GM19099 (cell line): ENCODE results near the gene SPEF1.

ENCODE experiments used
- POLR2A ChIP-seq: IDR thresholded peaks from 3 replicates; pipeline ENCODE4 v1.6.1; 2011; ENCODE audit warnings: low read depth; ENCODE audit not compliant: insufficient read length; ENCODE audit errors: extremely low read depth

The SPEF1 gene

DNA sequence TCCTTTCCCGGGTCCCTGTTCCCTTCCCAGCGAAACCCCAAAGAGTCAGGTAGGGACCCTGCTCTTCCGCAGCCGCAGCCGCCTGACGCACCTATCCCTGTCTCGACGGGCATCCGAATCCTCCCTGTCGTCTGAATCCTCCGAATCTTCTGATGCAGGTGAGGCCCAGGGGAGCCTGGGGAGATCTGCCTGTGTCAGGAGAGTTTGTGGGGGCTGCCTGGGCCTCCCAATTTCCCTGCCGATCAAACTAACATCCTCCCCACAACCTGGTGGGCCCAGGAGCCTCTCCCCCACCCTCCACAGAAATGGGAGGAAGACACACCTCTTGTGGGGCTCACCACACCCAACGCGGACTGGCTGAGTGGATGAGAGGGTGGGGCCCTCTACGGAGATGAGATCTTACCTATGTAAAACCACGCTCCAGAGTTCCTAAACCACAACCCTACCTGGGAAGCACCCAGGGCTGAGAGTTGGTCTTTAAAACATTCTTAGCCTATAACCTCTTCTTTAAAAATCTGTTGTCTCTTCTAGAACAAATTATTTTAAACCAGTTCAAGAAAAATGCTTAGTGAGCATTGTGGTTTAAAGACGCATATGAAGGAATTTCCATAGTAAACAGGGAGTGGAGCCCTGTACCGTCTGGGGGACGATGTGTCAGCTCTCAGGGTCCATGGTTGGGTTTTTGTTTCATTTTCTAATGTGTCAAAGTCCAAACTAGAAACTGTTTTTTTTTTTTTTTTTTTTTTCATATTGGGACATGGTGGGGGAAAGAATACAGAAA is 16.5 kb upstream of the SPEF1 start:
- peak; percentile 14 for TF ChIP-seq POLR2A

DNA sequence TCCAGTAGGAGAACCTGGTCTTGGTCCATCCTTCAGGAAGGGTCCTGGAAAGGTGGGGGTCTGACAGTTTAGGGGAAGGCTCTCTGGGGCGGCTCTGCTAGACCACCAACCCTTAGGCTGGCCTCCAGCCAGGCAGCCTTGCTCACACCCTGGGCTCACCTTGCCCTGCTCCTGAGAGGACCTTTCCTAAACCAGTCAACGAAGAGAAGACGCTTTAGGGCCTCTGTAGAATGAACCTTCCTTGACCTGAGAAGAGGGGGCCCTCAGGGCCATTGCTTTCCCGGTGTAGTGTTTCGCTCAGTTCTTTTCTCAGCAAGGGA is 15.9 kb upstream of the SPEF1 start:
- no peak for TF ChIP-seq POLR2A

DNA sequence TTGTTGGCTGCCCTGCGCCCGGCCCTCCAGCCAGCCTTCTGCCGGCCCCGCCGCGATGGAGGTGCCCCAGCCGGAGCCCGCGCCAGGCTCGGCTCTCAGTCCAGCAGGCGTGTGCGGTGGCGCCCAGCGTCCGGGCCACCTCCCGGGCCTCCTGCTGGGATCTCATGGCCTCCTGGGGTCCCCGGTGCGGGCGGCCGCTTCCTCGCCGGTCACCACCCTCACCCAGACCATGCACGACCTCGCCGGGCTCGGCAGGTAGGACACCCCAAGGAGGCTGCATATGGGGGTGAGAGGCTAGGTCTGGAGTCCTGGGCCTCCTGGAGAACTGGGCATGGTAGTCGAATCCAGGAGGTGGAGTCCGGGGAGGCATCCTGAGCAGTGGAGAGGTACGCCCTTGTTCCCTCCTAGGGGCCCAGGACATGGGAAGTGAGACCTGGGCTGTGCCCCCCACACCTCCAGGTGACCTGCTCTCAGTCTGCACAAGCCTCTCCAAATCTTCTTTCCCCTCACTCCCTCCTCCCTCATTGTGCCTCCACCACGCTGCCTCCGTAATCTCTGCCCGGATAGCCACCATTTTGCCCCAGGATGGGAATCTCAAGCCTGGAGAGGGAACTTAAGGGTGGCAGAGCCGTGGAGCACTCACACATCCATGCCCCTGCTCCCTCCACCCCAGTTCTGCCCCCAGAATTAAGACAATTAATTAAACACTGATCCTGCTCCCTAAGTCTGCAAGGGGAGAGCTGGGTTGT is 15.4 kb upstream of the SPEF1 start:
- TF ChIP-seq POLR2A, result no peak

DNA sequence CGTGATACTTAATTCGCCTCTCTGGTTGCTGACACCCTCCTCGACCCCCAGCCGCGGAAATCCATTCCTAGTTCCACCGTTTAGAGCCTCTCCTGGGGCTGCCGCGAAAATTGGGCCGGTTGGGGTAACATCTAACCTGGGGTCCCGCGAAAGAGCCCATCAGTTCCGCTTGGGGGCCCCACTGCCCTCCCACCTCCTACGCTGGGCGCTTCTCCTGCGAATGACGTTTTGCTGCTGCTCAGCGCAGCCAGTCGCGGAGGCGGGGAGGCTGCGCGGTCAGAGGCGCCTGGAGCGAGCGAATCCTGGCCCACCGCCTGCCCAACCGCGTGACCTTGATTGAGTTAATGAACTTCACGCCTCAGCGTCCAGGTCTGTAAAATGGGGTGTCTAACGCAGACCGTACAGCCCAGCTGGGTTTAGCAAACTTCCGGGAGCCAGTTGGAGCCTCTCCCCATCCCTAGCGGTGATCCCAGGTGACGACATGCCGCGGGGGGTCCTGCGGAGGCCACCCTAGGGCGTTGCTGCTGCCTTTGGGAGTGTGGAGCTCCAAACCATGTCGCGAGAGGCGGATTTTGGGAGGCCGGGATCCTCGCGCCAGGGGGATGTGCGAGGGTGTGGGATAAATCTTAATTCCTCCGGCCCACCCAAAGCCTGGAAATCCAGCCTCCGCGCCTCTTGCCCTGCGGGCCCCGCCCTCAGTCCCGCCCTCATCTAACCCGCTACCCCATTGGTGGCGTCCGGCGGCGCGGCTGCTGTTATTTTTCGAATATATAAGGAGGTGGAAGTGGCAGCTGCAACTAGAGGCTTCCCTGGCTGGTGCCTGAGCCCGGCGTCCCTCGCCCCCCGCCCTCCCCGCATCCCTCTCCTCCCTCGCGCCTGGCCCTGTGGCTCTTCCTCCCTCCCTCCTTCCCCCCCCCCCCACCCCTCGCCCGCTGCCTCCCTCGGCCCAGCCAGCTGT is 14.5 kb upstream of the SPEF1 start, which contains the start of gene CDC25B:
Gene CDC25B, plus strand, starts transcription at position 800 of the 958 bp plus-strand sequence. CDS start 222 bp downstream, outside the sequence.
- TF ChIP-seq POLR2A, result peak; percentile 61

- no peak for TF ChIP-seq POLR2A
Observed at GRCh38 chr20:3794701-3795420, 13.6 kb upstream of the SPEF1 start.

DNA sequence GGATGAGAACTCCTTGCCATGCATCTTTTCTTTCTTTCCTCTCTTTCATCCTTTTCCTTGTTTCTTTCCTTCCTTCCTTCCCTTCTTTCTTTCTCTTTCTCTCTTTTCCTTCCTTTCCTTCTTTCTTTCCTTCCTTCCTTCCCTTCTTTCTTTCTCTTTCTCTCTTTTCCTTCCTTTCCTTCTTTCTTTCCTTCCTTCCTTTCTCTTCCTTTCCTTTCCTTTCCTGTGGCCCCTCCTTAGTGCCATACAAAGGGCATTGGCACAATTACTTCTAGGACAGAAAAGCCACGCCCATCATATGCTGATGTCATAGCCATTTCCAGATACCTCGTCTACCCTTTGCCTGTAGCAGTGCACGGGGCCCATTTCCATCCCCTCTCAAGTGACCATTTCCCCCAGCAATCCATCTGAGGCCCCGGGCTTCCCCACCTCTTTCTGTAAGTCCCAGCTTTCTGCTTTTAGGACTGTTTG is 7.5 kb upstream of the SPEF1 start:
- no peak for TF ChIP-seq POLR2A

- no peak for TF ChIP-seq POLR2A
Observed at GRCh38 chr20:3787324-3788014, 6.2 kb upstream of the SPEF1 start.

DNA sequence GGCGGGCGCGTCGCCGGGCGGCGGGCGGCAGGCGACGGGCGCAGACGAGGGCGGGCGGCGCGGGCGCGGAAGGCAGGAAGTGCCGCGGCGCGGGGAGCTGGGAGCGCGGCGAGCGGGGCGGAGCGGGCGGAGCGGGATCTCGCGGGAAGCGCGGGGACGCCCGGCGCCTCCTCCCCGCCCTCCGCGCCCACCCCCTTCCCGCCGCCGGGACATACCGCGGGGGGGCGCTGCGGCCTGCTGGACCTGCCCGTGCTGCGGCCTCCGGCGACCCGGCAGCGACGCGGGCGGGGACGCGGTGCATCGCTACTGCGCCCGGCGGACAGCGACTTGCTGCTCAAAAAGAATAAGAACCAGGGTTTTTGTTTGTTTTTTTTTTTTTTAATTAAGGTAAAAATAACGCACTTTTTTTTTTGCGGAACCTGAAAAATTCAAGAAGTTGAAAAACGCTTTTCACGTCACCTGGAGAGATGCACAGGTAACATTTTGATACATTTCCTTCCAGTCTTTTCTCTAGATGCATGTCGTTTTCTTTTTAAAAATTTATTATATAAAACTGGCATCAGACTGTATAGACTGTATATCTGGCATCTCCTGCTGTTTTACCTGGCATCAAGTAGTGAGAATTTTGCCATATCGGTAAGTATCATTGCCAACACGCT is 5.5 kb upstream of the SPEF1 start, which contains the start of gene CENPB:
Gene CENPB, minus strand, starts transcription at position 76 of the 659 bp plus-strand sequence. CDS start 257 bp downstream, outside the sequence.
- TF ChIP-seq POLR2A, result peak; percentile 67

DNA sequence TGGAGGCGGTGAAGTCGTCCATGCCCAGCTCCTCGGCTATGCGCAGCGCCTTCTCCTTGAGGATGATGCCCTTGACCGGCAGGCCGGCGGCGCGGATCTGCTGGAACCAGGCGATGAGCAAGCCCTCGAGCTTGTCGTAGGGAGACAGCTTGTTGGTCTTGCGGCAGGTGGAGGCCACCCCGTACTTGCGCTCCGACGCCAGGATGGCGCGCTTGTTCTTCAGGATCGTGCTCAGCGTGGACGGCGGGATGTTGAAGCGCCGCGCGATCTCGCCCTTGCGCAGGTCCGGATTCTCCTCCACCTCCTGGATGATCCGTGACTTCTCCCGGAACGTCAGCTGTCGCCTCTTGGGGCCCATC is 4.9 kb upstream of the SPEF1 start:
- TF ChIP-seq POLR2A, result no peak

DNA sequence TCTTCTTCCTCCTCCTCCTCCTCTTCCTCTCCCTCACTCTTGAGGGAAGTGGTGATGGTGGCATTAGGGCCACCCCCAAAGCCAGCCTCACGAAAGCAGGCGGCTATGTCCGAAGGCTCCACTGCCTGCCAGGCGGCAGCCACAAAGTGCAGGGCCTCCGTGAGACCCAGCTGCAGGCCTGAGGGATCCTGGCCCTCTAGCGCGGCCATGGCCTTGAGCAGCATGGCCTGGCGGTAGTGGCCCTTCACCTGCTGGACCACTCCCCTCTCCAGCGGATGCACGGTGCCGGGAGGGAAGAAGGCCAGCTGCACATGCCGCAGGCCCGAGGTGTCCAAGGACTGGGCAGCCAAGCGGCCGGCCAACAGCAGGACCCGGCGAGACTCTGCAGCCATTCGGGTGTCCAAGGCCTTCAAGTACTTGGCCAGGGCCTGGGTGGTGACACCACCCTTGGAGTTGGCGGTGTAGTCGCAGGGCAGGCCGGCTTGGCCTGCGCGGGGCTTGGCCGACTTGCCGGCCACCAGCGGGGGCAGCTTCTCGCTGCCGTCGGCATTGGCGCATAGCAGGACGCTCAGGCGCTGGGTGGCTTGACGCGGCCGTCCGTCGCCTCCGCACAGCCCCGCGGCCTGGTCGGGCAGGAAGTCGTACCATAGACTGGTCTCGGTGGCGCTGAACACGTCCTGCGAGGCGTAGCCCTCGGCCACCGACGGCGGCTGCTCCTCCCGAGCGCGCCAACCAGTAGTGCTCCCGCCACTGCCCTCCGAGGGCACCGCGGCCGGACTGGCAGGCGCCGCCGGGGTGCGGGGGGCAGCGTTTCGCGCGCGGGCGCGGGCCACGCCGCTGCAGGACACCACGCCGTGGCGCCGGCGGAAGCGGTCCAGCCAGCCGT is 4.2 kb upstream of the SPEF1 start:
- no peak for TF ChIP-seq POLR2A

DNA sequence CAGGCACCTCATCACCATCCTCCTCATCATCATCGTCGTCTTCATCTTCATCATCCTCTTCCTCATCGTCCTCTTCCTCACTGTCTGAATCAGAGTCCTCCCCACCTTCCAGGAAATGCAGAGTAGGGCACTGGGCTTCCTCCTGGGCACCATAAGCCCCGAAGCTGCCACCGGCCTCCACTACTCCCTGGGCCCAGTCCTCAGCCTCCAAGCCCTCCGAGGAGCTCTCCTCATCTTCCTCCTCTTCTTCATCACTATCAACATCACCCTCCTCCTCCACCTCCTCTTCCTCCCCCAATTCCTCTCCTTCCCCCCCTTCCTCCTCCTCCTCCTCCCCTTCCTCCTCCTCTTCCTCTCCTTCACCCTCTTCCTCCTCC is 3.6 kb upstream of the SPEF1 start:
- TF ChIP-seq POLR2A, result no peak

GRCh38 chr20:3784216-3784853 is 3.1 kb upstream of the SPEF1 start:
- TF ChIP-seq POLR2A, result peak; percentile 15
